HG03039 (cell line): ENCODE measurements around the gene PTPRF.

Experiments
- ATAC-seq: cut with Tn5 transposase; IDR thresholded peaks from one replicate; pipeline ENCODE4 v1.9.1; 2021; ENCODE audit warnings: mild to moderate bottlenecking, moderate library complexity; ENCODE audit not compliant: unreplicated experiment

The PTPRF gene

DNA sequence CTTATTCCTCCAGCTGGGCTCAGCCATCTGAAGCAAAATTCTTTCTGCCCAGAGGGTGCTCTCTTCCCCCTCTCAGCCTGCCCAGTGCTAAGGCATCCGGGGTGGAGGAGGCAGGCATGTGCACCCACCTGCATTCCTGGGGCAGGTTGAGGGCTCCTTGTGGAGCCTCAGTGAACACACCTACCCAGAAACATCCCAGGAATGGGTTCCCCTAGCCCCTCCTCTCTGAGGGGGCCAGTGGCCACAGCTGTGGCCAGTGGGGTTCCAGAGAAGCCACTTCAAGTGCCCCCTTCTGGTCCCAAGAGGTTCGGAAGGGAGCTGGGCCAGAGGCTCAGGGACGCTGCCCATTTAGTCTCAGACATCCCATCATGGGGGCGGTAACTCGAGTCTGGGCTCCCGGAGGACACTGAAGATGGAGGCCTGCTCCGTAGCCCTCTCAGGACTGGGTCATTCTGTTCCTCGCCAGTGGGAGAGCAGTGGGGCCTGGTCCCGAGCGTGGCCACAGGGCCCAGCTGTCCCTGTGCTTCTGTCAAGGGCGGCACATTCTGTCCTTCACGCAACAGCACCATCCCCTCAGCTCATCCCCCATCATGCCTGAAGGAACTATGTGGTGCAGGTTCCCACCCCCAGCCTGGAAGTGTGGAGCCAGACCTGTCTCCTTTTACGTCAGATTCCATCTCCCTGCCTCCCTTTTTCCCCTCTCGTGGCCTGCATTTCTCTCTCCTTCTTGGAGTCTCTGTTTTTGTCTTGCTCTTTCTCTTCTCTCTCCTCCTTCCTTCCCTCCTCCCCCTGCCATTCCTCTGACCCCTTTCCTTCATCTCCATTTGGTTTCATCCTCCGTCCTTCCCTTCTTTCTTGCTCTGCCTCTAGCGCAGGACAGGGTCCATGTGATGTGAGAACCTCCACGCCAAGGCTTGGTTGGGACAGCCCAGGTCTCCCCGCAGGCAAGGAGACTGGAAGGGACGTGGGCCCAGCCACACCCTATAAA is 69.6 kb downstream of the PTPRF start:
- ATAC-seq = no peak

DNA sequence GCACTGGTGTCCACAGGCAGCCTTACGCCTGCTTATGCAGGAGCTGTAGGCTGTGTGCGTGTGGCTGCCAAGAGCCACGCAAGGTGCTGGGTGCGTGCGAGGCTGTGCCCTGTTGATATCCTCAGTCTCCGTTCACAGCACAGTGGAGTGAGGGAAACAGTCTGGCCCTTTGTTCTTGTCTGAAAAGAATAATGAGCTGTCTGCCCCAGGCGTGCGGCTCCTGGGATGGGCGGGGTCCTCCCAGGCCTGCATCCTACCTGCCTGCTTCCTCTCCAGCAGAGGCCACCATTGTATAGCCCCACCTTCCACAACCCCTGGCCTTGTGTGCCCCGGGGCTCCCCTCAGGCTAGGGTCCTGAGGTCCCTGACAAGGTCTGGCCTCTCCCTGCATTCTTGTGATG is 72.3 kb downstream of the PTPRF start:
- ATAC-seq = no peak

DNA sequence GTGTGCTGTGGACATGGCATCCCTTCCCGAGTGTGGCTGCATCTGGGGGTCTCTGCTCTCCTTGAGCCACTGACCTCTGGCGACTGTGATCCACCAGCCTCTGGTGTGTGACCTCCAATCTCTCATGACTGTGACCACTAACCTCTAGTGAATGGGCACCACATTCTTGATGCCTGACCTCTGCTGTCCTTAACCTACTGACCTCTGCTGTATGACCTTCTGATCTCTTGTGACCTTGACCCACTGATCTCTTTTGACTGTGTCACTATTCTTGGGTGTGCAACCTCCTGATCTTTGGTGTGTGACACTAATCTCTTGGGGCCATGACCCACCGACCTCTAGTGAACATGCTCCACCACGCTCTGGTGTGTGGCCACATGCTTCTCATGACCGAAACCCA is 73.5 kb downstream of the PTPRF start:
- ATAC-seq = no peak

DNA sequence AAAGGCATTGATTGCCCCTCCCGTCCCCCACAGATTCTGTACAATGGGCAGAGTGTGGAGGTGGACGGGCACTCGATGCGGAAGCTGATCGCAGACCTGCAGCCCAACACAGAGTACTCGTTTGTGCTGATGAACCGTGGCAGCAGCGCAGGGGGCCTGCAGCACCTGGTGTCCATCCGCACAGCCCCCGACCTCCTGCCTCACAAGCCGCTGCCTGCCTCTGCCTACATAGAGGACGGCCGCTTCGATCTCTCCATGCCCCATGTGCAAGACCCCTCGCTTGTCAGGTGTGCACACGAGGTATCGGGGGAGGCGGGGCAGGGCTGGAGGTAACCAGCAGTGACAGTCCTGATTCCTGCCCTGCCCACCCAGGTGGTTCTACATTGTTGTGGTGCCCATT is 74.5 kb downstream of the PTPRF start:
- ATAC-seq = no peak

DNA sequence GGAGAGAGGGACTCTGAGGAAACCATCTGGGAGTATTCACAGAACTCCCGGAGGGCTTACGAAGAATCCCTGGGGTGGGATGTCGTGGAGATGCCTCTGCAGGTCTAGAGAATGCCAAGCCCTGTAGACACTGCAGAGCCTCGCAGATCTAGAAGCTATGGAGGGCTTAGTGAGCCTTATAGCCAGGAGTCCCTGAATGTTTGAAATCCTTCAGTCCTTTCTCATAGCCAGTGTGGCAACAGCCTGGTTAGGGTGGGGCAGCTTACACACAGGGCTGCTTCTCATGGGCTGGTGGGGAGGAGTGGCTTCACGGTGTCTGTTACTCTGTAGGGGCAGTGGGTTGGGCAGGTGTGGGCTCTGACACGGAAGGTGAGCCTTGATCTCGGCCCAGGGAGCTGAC is 75.1 kb downstream of the PTPRF start:
- no peak for ATAC-seq

DNA sequence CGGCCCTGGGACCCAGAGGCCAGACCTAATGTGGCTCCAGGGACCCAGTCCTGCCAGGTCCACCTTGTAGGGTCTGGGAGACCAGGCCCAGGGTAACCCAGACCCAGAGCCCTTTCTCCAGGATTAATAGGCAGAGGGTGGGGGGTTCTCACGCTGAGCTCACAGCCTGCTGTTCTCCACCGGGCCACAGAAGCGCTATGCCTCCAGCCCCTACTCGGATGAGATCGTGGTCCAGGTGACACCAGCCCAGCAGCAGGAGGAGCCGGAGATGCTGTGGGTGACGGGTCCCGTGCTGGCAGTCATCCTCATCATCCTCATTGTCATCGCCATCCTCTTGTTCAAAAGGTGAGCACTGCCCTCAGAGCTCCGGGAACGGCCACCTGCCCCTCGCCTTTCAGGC is 75.9 kb downstream of the PTPRF start:
- no peak for ATAC-seq

DNA sequence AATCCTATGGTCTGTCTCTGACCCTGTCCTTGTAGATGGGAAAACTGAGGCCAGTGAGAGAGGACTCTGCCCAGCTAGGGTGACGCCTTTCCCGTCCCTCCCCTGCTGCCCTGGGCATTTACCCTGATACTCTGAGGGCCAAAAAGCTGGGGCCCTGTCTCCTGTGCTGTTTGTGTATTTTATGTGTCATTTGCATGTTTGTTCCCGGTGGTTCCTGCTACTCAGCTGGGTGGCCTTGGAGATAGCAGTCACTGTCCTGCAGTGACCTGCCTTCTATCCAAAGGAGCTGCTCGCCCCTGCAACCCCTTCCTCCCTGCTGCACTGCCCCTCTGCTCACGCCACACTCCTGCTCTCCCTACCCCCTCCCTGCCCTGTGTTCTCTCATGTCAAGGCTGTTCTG is 78.1 kb downstream of the PTPRF start:
- ATAC-seq = no peak

DNA sequence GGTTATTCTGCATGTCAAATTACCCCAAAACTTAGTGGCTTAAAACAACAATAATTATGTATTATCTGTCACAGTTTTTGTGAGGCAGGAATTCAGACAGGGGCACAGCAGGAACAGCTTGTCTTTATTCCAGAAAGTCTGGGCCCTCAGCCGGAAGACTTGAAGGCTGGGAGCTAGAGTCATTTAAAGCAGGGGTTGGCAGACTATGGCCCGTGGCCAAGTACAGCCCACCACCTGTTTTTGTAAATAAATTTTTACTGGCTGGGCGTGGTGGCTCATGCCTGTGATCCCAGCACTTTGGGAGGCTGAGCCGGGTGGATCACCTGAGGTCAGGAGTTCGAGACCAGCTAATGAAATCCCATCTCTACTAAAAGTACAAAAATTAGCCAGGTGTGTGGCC is 79.7 kb downstream of the PTPRF start:
- no peak for ATAC-seq

DNA sequence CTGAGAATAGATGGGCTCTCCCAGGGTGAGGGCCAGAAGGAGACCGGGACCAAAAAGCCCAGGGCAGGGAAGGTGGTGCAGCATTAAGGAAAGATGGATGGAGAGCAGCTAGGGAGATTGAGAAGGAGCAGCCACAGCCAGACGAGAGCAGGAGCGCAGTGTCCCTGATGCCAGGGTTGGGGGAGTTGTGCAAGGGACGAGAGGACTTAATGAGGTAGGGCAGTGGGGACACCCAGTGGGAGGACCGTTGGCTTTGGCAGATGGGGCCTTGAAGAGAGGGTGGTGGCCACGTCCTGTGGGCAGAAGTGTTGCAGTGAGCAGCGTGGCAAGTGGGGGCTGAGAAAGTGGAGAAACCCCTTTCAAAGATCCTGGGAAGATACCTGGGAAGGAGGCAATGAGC is 81.3 kb downstream of the PTPRF start:
- ATAC-seq = no peak

DNA sequence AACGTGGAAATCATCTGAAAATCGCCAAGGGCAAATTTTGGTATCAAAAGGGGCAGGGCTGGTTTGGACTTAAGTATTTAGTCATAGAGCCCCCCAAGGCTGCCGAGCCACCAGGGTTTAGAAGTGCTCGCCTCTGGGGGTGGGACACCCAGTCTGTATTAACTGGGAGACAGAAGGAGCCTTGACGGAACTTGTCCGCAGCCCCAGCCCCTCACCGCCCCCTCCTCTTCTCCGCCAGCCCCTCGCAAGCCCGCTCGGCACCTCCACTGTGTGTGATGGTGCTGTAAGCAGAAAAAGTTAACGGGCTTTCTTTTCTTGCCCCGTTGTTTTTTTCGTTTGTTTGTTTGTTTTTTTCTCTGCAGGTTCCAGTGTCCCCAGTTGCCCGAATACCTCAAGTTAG is 81.7 kb downstream of the PTPRF start:
- ATAC-seq = no peak

DNA sequence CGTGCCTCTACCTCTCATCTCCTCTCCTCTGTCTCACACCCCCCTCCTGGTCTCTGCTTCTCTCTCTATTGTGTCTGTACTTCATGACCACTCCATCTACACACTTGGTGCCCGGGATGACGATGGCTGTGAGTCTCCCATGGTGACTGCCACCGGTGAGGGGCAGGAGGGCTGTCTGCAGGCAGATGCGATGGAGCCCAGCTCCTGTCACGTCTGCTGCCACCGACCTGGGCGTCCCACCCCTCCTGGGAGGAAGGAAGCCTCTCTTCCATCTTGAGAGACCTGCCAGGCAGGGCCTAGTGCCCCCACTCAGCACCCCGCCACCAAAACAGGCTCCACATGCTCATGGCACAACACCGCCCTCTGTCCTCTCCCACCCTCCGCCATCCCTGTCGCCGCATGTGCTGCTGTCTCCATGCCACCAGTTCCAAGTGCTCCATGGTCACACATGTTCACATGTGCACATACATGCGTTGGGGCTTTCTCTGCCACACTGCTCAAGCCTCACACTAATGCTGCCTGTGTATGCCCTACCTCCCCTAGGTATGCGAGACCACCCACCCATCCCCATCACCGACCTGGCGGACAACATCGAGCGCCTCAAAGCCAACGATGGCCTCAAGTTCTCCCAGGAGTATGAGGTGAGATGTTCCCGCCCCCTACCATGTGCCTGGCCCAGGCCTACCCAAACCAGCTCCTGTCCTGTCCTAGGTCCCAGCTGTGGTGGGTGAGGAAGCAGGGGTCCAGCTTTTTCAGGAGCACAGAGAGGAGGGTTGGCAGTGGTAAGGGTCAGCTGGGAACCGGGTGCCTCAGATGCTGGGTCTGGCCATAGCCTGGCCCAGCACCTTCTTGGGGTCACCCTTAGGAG is 82.6 kb downstream of the PTPRF start:
- no peak for ATAC-seq

DNA sequence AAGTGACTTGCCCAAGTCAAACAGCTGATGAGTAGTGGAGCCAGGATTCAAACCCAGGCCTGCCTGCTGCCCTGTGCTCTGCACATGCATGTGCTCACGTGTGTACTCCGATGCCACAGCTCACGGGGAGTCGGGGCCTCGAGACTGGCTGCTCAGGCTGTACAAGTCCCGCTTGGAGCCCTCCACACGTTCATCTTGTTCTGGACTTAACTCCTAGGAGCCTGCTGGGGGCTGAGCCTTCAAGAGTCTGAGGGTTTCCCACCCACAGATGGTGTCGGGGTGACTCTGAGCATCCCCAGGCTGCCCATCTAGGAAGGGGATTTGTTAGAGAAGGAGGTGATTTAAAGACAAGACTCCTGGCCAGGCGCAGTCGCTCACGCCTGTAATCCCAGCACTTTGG is 83.5 kb downstream of the PTPRF start:
- no peak for ATAC-seq

DNA sequence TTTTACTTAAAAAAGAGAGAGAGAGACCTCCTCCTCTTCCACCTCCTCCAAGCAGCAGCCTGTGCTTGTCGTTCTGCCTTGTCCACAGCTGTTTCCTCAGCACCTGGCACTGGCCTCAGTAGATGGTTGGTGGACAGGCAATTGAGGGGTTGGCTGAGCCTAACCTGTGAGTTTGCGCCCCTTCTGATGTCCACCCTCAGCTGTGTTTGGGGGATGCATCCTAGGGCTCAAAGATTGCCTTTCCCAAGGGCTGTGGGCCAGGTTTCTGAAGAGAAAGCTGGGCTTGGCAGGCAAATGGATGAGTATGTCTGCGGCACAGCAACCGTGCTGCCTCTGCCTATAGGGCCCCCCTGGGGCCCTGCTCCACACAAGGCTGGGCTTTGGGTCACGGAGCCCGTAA is 84.2 kb downstream of the PTPRF start:
- no peak for ATAC-seq

DNA sequence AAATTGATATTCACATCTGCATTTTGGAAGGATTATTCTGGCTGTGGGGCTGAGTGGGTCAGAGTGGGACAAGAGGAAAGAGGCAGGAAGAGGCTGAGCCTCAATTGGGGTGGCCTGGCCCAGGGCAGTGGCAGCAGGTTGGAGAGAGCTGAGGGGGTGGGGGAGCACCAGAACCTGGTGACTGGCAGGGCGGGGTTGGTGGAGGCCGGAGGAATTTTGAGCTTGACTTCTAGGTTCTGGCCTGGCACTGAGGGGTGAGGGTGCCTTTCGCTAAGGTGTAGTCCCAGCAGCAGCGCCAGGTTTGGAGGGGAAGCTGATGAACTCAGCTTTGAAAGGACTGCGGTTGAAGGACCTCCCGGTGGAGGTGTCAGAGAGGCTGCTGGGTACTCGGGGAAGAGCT is 85.7 kb downstream of the PTPRF start:
- no peak for ATAC-seq

DNA sequence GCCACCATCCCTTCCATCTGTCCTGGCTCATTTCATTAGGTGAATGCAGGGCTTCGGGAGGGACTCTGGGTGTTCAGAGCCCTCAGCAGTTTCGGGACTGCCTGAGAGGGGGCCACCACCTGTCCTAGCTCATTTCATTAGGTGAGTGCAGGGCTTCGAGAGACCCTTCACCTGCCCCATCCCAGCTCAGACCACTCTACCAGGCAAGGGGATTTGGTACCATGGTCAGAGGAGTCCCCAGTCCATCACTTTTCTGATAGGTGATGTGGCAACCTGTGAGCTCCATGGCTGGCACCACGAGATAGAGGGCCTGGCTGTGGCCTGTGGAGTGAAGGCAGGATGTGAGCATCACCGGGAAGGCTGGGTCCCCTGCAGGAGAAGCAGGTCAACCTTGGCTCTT is 86.3 kb downstream of the PTPRF start:
- ATAC-seq = no peak

DNA sequence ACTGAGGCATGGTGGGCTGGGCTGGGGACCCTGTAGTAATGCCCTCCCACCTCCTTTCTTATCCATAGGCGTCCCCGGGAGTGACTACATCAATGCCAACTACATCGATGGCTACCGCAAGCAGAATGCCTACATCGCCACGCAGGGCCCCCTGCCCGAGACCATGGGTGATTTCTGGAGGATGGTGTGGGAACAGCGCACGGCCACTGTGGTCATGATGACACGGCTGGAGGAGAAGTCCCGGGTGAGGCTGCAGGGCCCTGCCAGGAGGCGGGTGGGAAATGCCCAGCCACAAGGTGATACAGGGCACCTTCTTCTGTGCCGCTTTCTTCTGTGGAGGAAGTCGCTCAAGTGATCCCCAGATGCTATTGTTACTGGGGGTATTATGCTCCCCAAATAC is 87.0 kb downstream of the PTPRF start:
- no peak for ATAC-seq

DNA sequence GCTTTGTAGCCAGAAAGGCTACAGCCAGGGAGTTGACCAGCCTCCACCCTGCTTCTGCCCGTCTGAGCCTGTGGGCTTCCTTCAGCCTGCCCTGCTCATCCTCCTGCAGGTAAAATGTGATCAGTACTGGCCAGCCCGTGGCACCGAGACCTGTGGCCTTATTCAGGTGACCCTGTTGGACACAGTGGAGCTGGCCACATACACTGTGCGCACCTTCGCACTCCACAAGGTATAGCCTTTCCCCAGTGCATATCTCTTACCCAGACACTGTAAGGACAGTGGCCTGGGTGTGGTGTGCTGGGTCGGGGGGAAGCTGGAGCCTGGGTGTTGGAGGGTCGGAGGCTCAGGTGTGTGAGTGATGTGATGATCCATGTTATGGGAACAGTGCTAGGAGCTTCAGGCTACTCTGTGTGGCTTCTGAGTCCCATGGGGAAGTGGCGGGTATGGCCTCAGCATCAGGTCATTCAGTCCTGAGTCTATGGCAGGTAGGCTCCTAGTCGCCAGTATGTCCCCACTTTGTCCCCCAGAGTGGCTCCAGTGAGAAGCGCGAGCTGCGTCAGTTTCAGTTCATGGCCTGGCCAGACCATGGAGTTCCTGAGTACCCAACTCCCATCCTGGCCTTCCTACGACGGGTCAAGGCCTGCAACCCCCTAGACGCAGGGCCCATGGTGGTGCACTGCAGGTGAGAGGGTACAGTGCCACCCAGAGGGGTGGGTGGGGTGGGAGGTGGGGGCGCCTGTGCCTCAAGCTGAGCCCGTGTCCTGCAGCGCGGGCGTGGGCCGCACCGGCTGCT is 88.0 kb downstream of the PTPRF start:
- ATAC-seq = no peak

DNA sequence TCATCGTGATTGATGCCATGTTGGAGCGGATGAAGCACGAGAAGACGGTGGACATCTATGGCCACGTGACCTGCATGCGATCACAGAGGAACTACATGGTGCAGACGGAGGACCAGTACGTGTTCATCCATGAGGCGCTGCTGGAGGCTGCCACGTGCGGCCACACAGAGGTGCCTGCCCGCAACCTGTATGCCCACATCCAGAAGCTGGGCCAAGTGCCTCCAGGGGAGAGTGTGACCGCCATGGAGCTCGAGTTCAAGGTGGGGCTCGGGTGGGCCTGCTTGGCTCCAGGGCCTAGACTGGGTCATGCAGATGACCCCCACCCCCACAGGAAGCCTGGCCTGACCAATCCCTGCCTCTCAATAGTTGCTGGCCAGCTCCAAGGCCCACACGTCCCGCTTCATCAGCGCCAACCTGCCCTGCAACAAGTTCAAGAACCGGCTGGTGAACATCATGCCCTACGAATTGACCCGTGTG is 88.7 kb downstream of the PTPRF start:
- no peak for ATAC-seq

DNA sequence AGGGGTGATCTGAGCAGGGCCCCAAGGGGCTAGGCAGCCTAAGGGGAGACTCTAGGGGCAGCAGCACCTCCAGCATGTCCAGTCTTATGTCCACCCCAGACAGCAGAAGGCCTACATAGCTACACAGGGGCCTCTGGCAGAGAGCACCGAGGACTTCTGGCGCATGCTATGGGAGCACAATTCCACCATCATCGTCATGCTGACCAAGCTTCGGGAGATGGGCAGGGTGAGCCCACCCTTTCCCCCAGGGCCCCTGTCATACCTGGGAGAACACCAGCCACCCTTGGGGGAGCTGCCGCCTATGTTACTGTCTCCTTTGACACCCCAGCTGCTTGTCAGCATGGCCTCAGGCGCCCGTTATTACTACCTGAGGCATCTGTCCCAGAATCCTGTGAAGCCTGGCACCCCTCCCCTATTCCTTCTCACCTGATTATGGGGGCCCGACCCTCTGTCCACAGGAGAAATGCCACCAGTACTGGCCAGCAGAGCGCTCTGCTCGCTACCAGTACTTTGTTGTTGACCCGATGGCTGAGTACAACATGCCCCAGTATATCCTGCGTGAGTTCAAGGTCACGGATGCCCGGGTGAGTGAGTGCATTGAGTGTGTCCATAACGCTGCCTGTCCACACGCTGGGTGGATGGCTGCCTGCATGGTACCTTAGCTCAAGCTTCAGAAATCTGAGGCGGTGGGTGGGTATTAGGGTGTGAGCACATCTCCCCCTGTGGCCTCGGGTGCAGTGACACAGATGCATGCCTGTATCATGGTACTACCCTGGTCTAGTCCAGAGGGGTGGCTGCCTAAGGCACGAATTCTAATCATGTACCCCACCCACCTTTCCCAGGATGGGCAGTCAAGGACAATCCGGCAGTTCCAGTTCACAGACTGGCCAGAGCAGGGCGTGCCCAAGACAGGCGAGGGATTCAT is 89.6 kb downstream of the PTPRF start:
- ATAC-seq = no peak

DNA sequence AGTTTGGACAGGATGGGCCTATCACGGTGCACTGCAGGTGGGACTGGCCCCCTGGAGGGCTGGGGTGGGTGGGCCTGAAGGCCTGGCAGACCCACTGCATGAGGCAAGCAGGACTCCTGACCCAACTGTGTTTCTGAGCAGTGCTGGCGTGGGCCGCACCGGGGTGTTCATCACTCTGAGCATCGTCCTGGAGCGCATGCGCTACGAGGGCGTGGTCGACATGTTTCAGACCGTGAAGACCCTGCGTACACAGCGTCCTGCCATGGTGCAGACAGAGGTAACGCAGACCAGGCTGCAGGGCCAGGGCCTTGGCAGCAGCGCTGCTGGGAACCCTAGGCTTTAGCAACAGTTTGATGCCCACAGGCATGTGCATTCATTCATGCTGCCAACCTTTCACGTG is 90.3 kb downstream of the PTPRF start:
- no peak for ATAC-seq
